ENCODE results near the gene GSN.

The GSN gene

GRCh38 chr9:121326130-121326838 lies 58.3 kb downstream of the GSN start:
- no peak overlapping the region for H3K4me3 ChIP-seq (ENCODE audit: low read depth, low read length)
- TF ChIP-seq CTCF (IDR thresholded peaks at IDR 0.05; ENCODE audit: borderline replicate concordance, insufficient read depth, low read depth, low read length): no peak

GRCh38 chr9:121326901-121327613 lies 59.1 kb downstream of the GSN start:
- no peak for TF ChIP-seq CTCF (IDR thresholded peaks at IDR 0.05; ENCODE audit: borderline replicate concordance, insufficient read depth, low read depth, low read length)

DNA sequence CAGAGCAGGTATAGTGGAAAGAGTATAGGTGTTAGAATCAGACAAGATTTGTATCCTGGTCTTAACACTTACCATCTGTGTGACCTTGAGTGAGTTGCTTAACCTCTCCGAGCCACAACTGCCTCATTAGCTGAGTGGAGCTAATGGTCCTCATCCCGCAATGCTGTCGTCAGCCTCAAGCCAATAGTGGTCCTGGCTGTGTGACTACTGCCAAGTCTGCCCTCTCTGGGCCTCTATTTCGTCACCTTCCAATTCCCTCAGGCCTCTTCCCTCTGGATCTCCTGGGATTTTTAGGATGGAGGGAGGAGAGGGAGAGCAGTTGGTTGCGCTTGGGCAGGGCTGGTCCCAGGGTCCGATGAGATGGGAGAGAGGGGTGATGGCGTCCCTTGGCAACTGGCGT lies 60.5 kb downstream of the GSN start:
- no peak for TF ChIP-seq CTCF (IDR thresholded peaks at IDR 0.05; ENCODE audit: borderline replicate concordance, insufficient read depth, low read depth, low read length)
- H3K4me3 ChIP-seq (ENCODE audit: low read depth, low read length): no peak overlapping the region

More at GRCh38 chr9:121326901-121327613, 59.1 kb downstream of the GSN start:
- H3K4me3 ChIP-seq (ENCODE audit: low read depth, low read length): no peak overlapping the region

- TF ChIP-seq CTCF (IDR thresholded peaks at IDR 0.05; ENCODE audit: borderline replicate concordance, insufficient read depth, low read depth, low read length): no peak
- H3K4me3 ChIP-seq (ENCODE audit: low read depth, low read length): no peak overlapping the region
Observed at GRCh38 chr9:121328876-121329681, 61.1 kb downstream of the GSN start.

DNA sequence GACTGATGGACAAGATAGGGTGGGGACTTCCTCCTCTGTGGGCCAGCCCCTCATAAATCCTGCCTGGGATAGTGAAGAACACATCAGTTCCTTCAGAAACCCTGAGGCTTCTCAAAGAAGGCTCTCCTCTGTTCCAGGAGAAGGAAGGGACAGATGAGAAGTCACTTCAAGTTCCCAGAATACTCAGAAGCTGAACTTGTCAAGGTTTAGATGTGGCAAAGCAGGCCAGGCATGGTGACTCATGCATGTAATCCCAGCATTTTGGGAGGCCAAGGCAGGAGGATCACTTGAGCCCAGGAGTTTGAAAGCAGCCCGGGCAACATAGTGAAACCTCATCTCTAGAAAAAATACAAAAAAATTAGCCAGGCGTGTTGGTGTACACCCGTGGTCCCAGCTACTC lies 63.6 kb downstream of the GSN start:
- no peak for TF ChIP-seq CTCF (IDR thresholded peaks at IDR 0.05; ENCODE audit: borderline replicate concordance, insufficient read depth, low read depth, low read length)
- no peak overlapping the region for H3K4me3 ChIP-seq (ENCODE audit: low read depth, low read length)

GRCh38 chr9:121331992-121332685 lies 64.2 kb downstream of the GSN start:
- no peak for TF ChIP-seq CTCF (IDR thresholded peaks at IDR 0.05; ENCODE audit: borderline replicate concordance, insufficient read depth, low read depth, low read length)
- H3K4me3 ChIP-seq (ENCODE audit: low read depth, low read length): no peak overlapping the region
